HepG2 (cell line): ENCODE measurements around the gene SWSAP1. TPM values are rescaled to one million over a fixed set of nuclear protein-coding genes. Genes with fewer than 3 reads are reported as not detected.

ENCODE experiments used
- ASH2L ChIP-seq: fragments of 300-600, 200-600 bp; sonication (generic); IDR thresholded peaks from 2 replicates; pipeline ENCODE4 v1.7.0; 2017; ENCODE audit warnings: low read depth, mild to moderate bottlenecking, moderate library complexity, mixed read lengths, low read length; ENCODE audit not compliant: insufficient read length
- CENPT ChIP-seq: sonication (generic); formaldehyde crosslinking; IDR thresholded peaks from 2 replicates; pipeline ENCODE4 v1.8.0; 2022; ENCODE audit warnings: low read depth, mild to moderate bottlenecking, moderate library complexity, missing genetic modification reagents
- HIC2 ChIP-seq: sonication (generic); formaldehyde crosslinking; IDR thresholded peaks from 2 replicates; pipeline ENCODE4 v1.9.0; 2022; ENCODE audit warnings: low read depth, missing genetic modification reagents
- HMG20B ChIP-seq: conservative IDR thresholded peaks from 2 replicates; pipeline ENCODE4 v1.6.1; 2016; ENCODE audit warnings: missing genetic modification reagents, missing compliant biosample characterization
- JUNB ChIP-seq: sonication (generic); formaldehyde crosslinking; IDR thresholded peaks from 2 replicates; pipeline ENCODE4 v1.8.0; 2022; ENCODE audit warnings: missing genetic modification reagents, mild to moderate bottlenecking, borderline replicate concordance
- MBD4 ChIP-seq: IDR thresholded peaks from 2 replicates; pipeline ENCODE4 v1.6.1; 2012; ENCODE audit warnings: low read length, inconsistent platforms, borderline replicate concordance
- PRDM4 ChIP-seq: sonication (generic); formaldehyde crosslinking; IDR thresholded peaks from 2 replicates; pipeline ENCODE4 v1.9.0; 2021; ENCODE audit warnings: missing genetic modification reagents, borderline replicate concordance
- SMARCE1 ChIP-seq: fragments of 450-650 bp; IDR thresholded peaks from 2 replicates; pipeline ENCODE4 v1.6.1; 2017; ENCODE audit warnings: borderline replicate concordance
- SNAPC4 ChIP-seq: sonication (generic); formaldehyde crosslinking; IDR thresholded peaks from 2 replicates; pipeline ENCODE4 v1.4.0; 2020; ENCODE audit warnings: mild to moderate bottlenecking, missing genetic modification reagents
- ZNF12 ChIP-seq: sonication (generic); formaldehyde crosslinking; IDR thresholded peaks from 2 replicates; pipeline ENCODE4 v1.5.0; 2020; ENCODE audit warnings: missing genetic modification reagents
- ZNF280B ChIP-seq: sonication (generic); formaldehyde crosslinking; IDR thresholded peaks from 2 replicates; pipeline ENCODE4 v1.5.0; 2020; ENCODE audit warnings: missing genetic modification reagents, mild to moderate bottlenecking, borderline replicate concordance
- ZNF580 ChIP-seq: IDR thresholded peaks from 2 replicates; pipeline ENCODE4 v1.6.1; 2016; ENCODE audit warnings: low read depth, borderline replicate concordance
- ZNF614 ChIP-seq: IDR thresholded peaks from 2 replicates; pipeline ENCODE4 v1.6.1; 2018; ENCODE audit warnings: missing biosample characterization, missing genetic modification reagents, inconsistent platforms, borderline replicate concordance
- ZNF773 ChIP-seq: sonication (generic); formaldehyde crosslinking; IDR thresholded peaks from 2 replicates; pipeline ENCODE4 v1.4.0; 2020; ENCODE audit warnings: missing genetic modification reagents, borderline replicate concordance
- ZSCAN21 ChIP-seq: sonication (generic); formaldehyde crosslinking; IDR thresholded peaks from 2 replicates; pipeline ENCODE4 v1.8.0; 2022; ENCODE audit warnings: mild to moderate bottlenecking, missing genetic modification reagents, moderate library complexity, borderline replicate concordance
- polyA plus RNA-seq, 8 experiments: library from polyadenylated mRNA; depleted of rRNA in 3 of 8; stranded (reverse) in 7 of 8; unstranded in 1 of 8; fragments of >200 nt; fragmentation: Illumina TruSeq in 4 of 8; extraction: Trizol in 4 of 8; gene quantifications; 2 replicates each; pipeline versions ENCODE4 v1.2.1 to v1.2.3, GENCODE V29; 2011 to 2016; ENCODE audit warnings: low read depth in 4 of 8, missing spikeins in 1 of 8, mixed read lengths in 1 of 8; ENCODE audit not compliant: insufficient read depth in 1 of 8
- total RNA-seq, 5 experiments: library from RNA; depleted of rRNA; stranded (reverse); fragments of >200 nt; fragmentation: Illumina TruSeq; extraction: Trizol; gene quantifications; 2 replicates each; pipeline ENCODE4 v1.2.3, GENCODE V29; 2016; ENCODE audit warnings: low read depth in 1 of 5

SWSAP1 gene
- total and polyA plus RNA-seq, 2 of the 13 experiments (the other 11 are each of a cell fraction or from before 2014, with no cell fraction given), result 2.7 to 3.3 TPM

- TF ChIP-seq ZNF614 (CRISPR knock-in tag) (peak; percentile 79; the same call in 1 of the 2 replicates), SNAPC4 (CRISPR knock-in tag) (no peak), HMG20B (CRISPR knock-in tag) (peak; percentile 59; the same call in 1 of the 2 replicates), ASH2L (peak; percentile 65), CENPT (CRISPR knock-in tag) (no peak), ZNF580 (CRISPR knock-in tag) (peak; percentile 83; the same call in 1 of the 2 replicates), SMARCE1 (no peak), ZSCAN21 (no peak), ZNF280B (CRISPR knock-in tag) (peak; percentile 80; the same call in 1 of the 2 replicates), MBD4 (no peak), HIC2 (CRISPR knock-in tag) (no peak), ZNF773 (CRISPR knock-in tag) (no peak; the same call in 1 of the 2 replicates), ZNF12 (CRISPR knock-in tag) (0 out of 2 replicates have a peak, but pooled peaks have one; percentile 47), JUNB (CRISPR knock-in tag) (no peak), PRDM4 (CRISPR knock-in tag) (no peak; the same call in 1 of the 2 replicates)
Measured at GRCh38 chr19:11380653-11381537, 6.4 kb downstream of the SWSAP1 start (continued).
